OCI-LY7 (cell line): ENCODE results near the gene CCDC148. TPM values are rescaled to one million over a fixed set of nuclear protein-coding genes. Genes with fewer than 3 reads are reported as not detected.

ENCODE experiments used
- BruUV-seq: library from RNA; stranded (reverse); fragments of 400-500 nt; replicated peaks from 2 replicates; lab custom pipeline; 2021; lab: Mats Ljungman, UMichigan
- CTCF ChIA-PET: fragments of 300-600 bp; sonication (Branson Sonifier 250); formaldehyde crosslinking; loops from one replicate; lab custom pipeline; 2022; ENCODE audit warnings: antibody characterized with exemption; ENCODE audit not compliant: unreplicated experiment; lab: Charles Lee
- POLR2A ChIA-PET: fragments of 300-600 bp; sonication (Branson Sonifier 250); formaldehyde crosslinking; loops from one replicate; lab custom pipeline; 2022; ENCODE audit warnings: antibody characterized with exemption; lab: Charles Lee
- DNase-seq: peaks from one replicate; pipeline ENCODE4 v3.0.0-alpha.2; 2015; ENCODE audit warnings: low spot score
- H2AFZ ChIP-seq: fragments of 200-600 bp; sonication (generic), shearing (Covaris generic); 2 replicates; pipeline ENCODE4 v1.6.1; 2014; ENCODE audit warnings: mild to moderate bottlenecking, antibody characterized with exemption, low read length, moderate library complexity
- H3K27ac ChIP-seq: fragments of 200-600 bp; sonication (generic); 2 replicates; pipeline ENCODE4 v1.5.1; 2014; ENCODE audit warnings: mixed run types, low read depth, mild to moderate bottlenecking, moderate library complexity, low read length, inconsistent platforms; ENCODE audit not compliant: poor library complexity, severe bottlenecking
- H3K36me3 ChIP-seq: fragments of 200-600 bp; sonication (generic); 2 replicates; pipeline ENCODE4 v1.6.1; 2014; ENCODE audit warnings: mild to moderate bottlenecking, antibody characterized with exemption, low read length, moderate library complexity, mixed read lengths; ENCODE audit not compliant: insufficient read depth
- H3K4me1 ChIP-seq: fragments of 200-600 bp; sonication (generic); 2 replicates; pipeline ENCODE4 v1.5.1; 2014; ENCODE audit warnings: mild to moderate bottlenecking, low read length; ENCODE audit not compliant: insufficient read depth, poor library complexity, severe bottlenecking
- H3K4me2 ChIP-seq: fragments of 200-600 bp; sonication (generic); 2 replicates; pipeline ENCODE4 v1.6.1; 2014; ENCODE audit warnings: mild to moderate bottlenecking, low read length
- H3K4me3 ChIP-seq: fragments of 200-600 bp; sonication (generic); 2 replicates; pipeline ENCODE4 v1.5.1; 2014; ENCODE audit warnings: mild to moderate bottlenecking, low read depth, low read length; ENCODE audit not compliant: poor library complexity, severe bottlenecking
- H3K79me2 ChIP-seq: fragments of 200-600 bp; sonication (generic); 2 replicates; pipeline ENCODE4 v1.6.1; 2016; ENCODE audit warnings: low read depth, mild to moderate bottlenecking, low read length, moderate library complexity, mixed read lengths; ENCODE audit not compliant: insufficient read depth
- H3K9me2 ChIP-seq: fragments of 200-600 bp; sonication (generic); 2 replicates; pipeline ENCODE4 v1.6.1; 2016; ENCODE audit warnings: mild to moderate bottlenecking, low read length, mixed read lengths; ENCODE audit not compliant: insufficient read depth
- H3K9me3 ChIP-seq: fragments of 200-600 bp; sonication (generic); 2 replicates; pipeline ENCODE4 v1.6.1; 2014; ENCODE audit warnings: mild to moderate bottlenecking, mixed run types, low read length, mixed read lengths
- H4K20me1 ChIP-seq: fragments of 200-600 bp; sonication (generic); 2 replicates; pipeline ENCODE4 v1.6.1; 2014; ENCODE audit warnings: mild to moderate bottlenecking, antibody characterized with exemption, low read length, moderate library complexity, mixed read lengths; ENCODE audit not compliant: insufficient read depth
- EZH2phosphoT487 ChIP-seq: fragments of 200-600 bp; sonication (generic); IDR thresholded peaks from 2 replicates; pipeline ENCODE4 v1.6.1; 2018; ENCODE audit warnings: low read depth, borderline replicate concordance, mild to moderate bottlenecking, mixed run types, antibody characterized with exemption, low read length, moderate library complexity, mixed read lengths
- intact Hi-C: fragments of 100-400 bp; cut with micrococcal nuclease; formaldehyde crosslinking; loops from one replicate; pipeline ENCODE4 v1.10.0; 2022; ENCODE audit not compliant: unreplicated experiment
- total RNA-seq, 2 experiments: library from RNA; depleted of rRNA in 1 of 2; stranded (reverse); fragments of >200 nt in 1 of 2; shearing (Covaris generic) in 1 of 2; gene quantifications; 2 replicates each; pipeline ENCODE4 v1.2.3, GENCODE V29; 2014 to 2022
- TF ChIP-seq, protein P1 (sequence below): fragments of 200-600 bp; sonication (generic); conservative IDR thresholded peaks from 2 replicates; pipeline ENCODE4 v1.5.1; 2014; ENCODE audit warnings: mild to moderate bottlenecking, antibody characterized with exemption, low read length, moderate library complexity, mixed read lengths

CCDC148 gene
- total RNA-seq, 2 experiments from 2014 or later: 0.19 to 0.99 TPM

DNA sequence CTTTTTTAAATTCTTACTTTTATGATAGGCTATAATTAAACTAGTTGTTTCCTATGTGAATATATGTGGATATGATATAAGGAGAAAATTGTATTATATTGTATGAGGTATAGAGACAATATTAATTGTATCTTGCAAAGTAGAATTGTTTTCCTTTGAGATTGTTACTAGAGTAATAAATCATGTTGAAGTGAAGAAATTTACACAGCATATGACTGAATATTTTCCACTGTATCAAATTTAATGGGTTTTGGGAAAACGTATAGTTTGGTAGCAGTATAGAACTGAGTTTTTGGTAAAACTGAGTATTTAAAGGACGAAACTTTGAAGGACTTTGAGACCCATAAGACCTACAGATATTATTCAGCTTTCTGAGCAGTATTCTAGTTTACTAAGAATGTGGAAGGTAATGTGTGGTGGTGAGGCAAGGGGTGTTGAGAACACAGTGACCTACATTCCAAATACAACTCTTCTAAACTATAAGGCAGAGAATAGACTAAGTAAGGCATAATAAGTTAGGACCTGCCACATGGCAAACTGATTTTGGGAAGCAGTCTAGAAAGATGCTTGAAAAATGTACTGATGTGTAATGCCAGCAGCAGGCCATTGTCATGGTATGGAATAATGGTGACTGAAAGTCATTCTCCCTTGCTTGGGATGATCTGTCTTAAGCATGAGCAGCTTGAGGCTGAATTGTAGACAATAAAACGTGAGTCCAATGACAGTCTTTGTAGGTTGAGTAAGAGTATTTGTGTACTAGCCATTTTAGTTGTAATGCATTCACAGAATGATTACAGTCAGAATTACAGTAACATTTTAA is 29.8 kb upstream of the CCDC148 start:
- ChIA-PET CTCF (no interaction called here), POLR2A (interaction anchor here (0.6 to 0.9 kb wide), 2 partner anchors 10 to 13 kb away, joined by 3 to 4 read pairs; no protein-coding TSS in a partner anchor)
- intact Hi-C loops: no loop called here
- TF ChIP-seq EZH2phosphoT487: no peak
- TF ChIP-seq, protein P1, sequence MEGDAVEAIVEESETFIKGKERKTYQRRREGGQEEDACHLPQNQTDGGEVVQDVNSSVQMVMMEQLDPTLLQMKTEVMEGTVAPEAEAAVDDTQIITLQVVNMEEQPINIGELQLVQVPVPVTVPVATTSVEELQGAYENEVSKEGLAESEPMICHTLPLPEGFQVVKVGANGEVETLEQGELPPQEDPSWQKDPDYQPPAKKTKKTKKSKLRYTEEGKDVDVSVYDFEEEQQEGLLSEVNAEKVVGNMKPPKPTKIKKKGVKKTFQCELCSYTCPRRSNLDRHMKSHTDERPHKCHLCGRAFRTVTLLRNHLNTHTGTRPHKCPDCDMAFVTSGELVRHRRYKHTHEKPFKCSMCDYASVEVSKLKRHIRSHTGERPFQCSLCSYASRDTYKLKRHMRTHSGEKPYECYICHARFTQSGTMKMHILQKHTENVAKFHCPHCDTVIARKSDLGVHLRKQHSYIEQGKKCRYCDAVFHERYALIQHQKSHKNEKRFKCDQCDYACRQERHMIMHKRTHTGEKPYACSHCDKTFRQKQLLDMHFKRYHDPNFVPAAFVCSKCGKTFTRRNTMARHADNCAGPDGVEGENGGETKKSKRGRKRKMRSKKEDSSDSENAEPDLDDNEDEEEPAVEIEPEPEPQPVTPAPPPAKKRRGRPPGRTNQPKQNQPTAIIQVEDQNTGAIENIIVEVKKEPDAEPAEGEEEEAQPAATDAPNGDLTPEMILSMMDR: no peak
- no peaks in the 10 kb centered on the region for H3K9me3 ChIP-seq
- DNase-seq: no peak
- H3K79me2 ChIP-seq: peaks cover 7% of the 10 kb centered on the region; the same call in 1 of the 2 replicates
- BruUV-seq: no TSS peak
- H3K9me2 ChIP-seq: no peaks in the 10 kb centered on the region
- peaks cover 18% of the 10 kb centered on the region for H3K4me1 ChIP-seq
- H4K20me1 ChIP-seq: peaks cover 11% of the 10 kb centered on the region; the same call in 1 of the 2 replicates
- H2AFZ ChIP-seq: no peak overlapping the region
- no peaks in the 10 kb centered on the region for H3K36me3 ChIP-seq
- H3K4me2 ChIP-seq: no peak overlapping the region
- H3K27ac ChIP-seq: no peak overlapping the region
- H3K4me3 ChIP-seq: no peak overlapping the region

DNA sequence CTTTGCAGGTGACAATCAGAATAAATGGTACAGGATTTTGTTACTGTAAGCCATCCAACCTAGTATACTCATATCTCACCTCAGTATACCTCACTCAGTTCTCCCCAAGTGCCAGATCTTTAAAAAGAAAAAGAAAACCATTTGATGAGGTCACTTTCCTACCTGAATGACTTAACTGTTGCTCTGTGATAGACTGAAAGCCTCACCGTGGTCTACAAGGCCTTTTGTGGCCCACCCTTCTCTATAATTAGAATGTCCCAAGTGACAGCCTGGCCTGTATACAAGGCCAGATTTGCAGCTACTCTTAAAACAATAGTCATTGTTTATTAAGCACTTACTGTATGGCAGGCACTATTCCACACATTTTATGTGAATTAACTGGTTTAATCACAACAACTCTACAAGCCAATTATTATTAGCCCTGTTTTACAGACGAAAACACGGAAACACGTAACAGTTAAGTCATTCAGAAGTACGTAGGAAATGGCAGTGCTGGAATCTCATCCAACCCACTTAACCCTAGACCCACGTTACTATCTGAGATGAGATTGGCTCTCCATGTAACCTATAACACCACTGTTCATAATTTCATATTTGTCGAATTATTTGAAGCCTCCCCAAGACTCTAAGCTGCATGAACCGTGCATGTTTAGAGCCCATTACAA is 28.5 kb upstream of the CCDC148 start:
- TF ChIP-seq EZH2phosphoT487: no peak
- TF ChIP-seq, protein P1: no peak
- no peak overlapping the region for H3K4me3 ChIP-seq
- H2AFZ ChIP-seq: no peak overlapping the region
- ChIA-PET CTCF (no interaction called here), POLR2A (no interaction called here)
- no peak for DNase-seq
- H3K9me2 ChIP-seq: no peaks in the 10 kb centered on the region
- no peaks in the 10 kb centered on the region for H3K36me3 ChIP-seq
- peaks cover 3% of the 10 kb centered on the region; the same call in 1 of the 2 replicates for H3K79me2 ChIP-seq
- intact Hi-C loops: no loop called here
- no peak overlapping the region for H3K27ac ChIP-seq
- BruUV-seq: no TSS peak
- H3K9me3 ChIP-seq: no peaks in the 10 kb centered on the region
- peaks cover 6% of the 10 kb centered on the region; the same call in 1 of the 2 replicates for H4K20me1 ChIP-seq
- peaks cover 18% of the 10 kb centered on the region for H3K4me1 ChIP-seq
- no peak overlapping the region for H3K4me2 ChIP-seq
